Activated naive CD8-positive, alpha-beta T cell treated with anti-CD3 and anti-CD28 coated beads, Interleukin-2, amount 10 ng/mL, durations not matched to agents 7 days and 5 days (primary cell): ENCODE measurements around the gene VENTX. TPM values are rescaled to one million over a fixed set of nuclear protein-coding genes. Genes with fewer than 3 reads are reported as not detected.

Experiments used
- ATAC-seq: fragments of 150-1000 bp; cut with Tn5 transposase; one replicate; pipeline ENCODE4 v1.10.0; 2021; ENCODE audit warnings: low read depth, moderate library complexity
- POLR2A ChIA-PET: fragments of 350-600 bp; sonication (Branson Sonifier 250); formaldehyde crosslinking; loops from one replicate; lab custom pipeline; 2021; ENCODE audit warnings: antibody characterized with exemption; lab: Charles Lee
- DNase-seq: peaks from one replicate; pipeline ENCODE4 v3.0.0; 2021
- H3K27ac Mint-ChIP-seq: one replicate; pipeline ENCODE4 v1.8.0; 2022; ENCODE audit warnings: mild to moderate bottlenecking, mixed read lengths
- H3K27me3 Mint-ChIP-seq: one replicate; pipeline ENCODE4 v1.8.0; 2022; ENCODE audit warnings: mild to moderate bottlenecking, moderate library complexity, mixed read lengths
- H3K36me3 Mint-ChIP-seq: one replicate; pipeline ENCODE4 v1.8.0; 2021; ENCODE audit warnings: mild to moderate bottlenecking, mixed read lengths
- H3K4me1 Mint-ChIP-seq: one replicate; pipeline ENCODE4 v1.8.0; 2021; ENCODE audit warnings: mixed read lengths
- H3K4me3 Mint-ChIP-seq: one replicate; pipeline ENCODE4 v1.8.0; 2022; ENCODE audit warnings: mild to moderate bottlenecking, moderate library complexity, mixed read lengths
- H3K9me3 Mint-ChIP-seq: one replicate; pipeline ENCODE4 v1.8.0; 2021; ENCODE audit warnings: mixed read lengths
- total RNA-seq, 2 experiments: library from RNA; stranded (reverse); gene quantifications; one replicate each; pipeline ENCODE4 v1.2.3, GENCODE V29; 2021

VENTX gene, protein sequence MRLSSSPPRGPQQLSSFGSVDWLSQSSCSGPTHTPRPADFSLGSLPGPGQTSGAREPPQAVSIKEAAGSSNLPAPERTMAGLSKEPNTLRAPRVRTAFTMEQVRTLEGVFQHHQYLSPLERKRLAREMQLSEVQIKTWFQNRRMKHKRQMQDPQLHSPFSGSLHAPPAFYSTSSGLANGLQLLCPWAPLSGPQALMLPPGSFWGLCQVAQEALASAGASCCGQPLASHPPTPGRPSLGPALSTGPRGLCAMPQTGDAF
- total RNA-seq: under 1 TPM in 1 of 2 experiments, not detected in 1; 0.11 TPM

DNA sequence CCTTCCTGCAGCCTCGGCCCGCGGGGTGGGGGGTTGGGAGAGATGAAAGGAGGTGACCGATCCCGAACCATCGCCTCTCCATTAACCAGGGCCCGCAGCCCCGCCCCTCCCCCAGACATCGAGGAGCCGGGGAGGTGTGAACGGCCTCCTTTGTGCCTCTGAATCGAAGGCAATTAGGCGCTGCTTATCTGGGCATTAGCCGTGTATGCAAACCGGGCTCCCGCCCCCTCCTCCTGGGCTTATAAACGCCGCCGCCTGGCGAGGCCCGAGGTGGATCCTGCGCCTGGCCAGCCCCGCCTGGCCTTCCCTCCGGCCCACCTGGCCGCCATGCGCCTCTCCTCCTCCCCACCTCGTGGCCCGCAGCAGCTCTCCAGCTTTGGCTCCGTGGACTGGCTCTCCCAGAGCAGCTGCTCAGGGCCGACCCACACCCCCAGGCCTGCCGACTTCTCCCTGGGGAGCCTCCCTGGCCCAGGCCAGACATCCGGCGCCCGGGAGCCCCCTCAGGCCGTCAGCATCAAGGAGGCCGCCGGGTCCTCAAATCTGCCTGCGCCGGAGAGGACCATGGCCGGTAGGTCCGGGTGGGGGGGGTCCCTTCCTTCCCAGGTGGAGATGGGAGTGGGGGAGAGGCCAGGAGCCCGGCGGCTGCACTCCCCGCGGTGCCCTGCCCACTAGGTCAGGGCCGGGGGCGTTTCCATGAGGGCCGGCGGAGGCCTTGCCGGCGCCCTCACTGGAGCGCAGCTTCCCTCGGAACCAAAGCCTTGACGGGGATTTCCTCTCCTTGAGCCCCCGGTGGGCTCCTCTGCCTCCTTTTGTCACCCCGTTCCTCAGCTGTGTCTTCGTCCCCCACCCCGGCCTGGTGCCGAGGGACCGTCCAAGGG is at the start of gene VENTX:
Gene VENTX, plus strand, starts transcription at position 268 of the 878 bp plus-strand sequence. Its CDS starts 60 bp downstream, at position 328.
- DNase-seq (no peak), ATAC-seq (no peak)
- H3K4me1 Mint-ChIP-seq: peaks cover 19% of the 10 kb centered on the region
- H3K36me3 Mint-ChIP-seq: no peaks in the 10 kb centered on the region
- H3K27ac Mint-ChIP-seq: no peak within 1 kb of the TSS
- H3K9me3 Mint-ChIP-seq: no peaks in the 10 kb centered on the region
- no peak within 1 kb of the TSS for H3K4me3 Mint-ChIP-seq
- POLR2A ChIA-PET: no interaction called here
- H3K27me3 Mint-ChIP-seq: peaks cover 62% of the 10 kb centered on the region

DNA sequence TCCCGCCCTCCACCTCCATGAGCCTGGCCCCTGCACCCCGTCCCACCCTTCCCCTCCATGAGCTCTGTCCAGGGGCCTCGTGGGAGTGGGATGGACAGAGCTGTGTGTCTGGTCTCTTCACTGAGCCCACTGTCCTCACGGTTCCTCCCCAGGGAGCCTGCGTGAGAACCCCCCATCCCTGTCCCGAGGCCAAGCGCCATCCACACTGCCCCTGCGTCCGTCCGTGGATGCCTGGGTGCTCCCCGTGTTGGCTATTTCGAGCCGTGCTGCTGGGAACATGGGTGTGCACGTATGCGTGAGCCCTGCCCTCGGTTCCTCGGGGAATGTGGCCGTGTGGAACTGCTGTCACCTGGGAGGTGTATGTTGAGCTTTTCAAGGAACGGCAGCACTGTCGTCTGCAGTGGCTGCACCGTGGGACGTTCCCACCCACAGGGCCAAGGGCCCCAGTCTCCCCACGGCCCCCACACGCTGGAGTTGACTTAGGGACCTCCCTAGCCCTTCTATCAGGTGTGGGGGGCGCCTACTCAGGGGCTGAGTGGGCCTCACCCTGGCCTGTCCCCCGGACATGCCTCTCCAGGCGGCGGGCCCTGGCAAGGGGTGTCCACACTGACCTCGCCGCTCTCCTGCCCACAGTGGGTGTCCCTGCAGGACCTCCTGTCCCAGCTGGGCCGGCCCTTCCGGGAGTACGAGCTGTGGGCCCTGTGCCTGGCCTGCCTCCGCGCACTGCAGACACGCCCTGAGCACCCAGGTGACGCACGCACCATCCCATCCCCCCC is 49.6 kb upstream of the VENTX start:
- Mint-ChIP-seq H3K4me3 (no peak overlapping the region), H3K36me3 (no peaks in the 10 kb centered on the region), H3K27me3 (peaks cover 2% of the 10 kb centered on the region), H3K27ac (no peak overlapping the region), H3K9me3 (peaks cover 5% of the 10 kb centered on the region), H3K4me1 (no peaks in the 10 kb centered on the region)
- ATAC-seq: no peak
- POLR2A ChIA-PET: no interaction called here
- no peak for DNase-seq

DNA sequence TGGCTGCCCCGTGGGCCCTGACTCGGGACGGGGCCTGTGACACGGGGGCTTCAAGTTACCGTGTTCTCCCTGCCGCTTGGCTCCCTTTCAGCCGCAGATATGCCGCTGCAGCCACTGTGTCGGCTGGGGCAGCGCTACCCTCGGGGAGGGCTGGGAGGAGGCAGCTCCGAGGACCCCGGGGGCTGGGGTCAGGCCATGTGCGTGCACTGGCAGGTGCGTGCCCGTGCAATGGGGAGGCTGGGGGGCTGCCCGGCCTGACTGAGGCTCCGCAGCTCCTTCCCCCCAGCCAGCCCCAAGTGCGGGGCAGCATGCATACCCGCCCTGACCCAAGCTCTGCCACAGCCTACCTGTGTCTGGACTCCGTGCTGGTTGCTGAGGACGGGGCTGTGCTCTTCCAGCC is 48.4 kb upstream of the VENTX start:
- peaks cover 11% of the 10 kb centered on the region for H3K27me3 Mint-ChIP-seq
- H3K4me3 Mint-ChIP-seq: no peak overlapping the region
- POLR2A ChIA-PET: no interaction called here
- H3K4me1 Mint-ChIP-seq: no peaks in the 10 kb centered on the region
- H3K27ac Mint-ChIP-seq: no peak overlapping the region
- DNase-seq: no peak
- peaks cover 2% of the 10 kb centered on the region for H3K9me3 Mint-ChIP-seq
- H3K36me3 Mint-ChIP-seq: no peaks in the 10 kb centered on the region
- ATAC-seq: no peak

DNA sequence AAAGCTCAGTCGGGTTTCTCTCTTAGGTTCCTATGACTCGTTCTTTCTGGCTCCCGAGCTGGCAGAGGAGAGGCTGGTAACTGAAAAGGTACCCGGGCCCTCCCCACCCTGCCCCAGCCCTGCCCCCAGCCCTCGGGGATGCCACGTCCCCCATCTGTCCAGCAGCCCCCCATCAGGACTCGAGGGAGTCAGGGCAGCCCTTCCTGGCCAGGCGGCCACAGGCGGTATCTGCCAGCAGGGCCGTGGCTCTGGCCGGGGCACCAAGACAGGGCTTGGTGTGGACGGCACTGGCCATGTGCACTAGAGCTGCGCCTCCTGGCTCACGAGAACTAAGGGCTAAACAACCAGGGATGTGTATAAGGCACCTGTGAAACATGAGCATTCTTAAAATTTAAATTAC is 47.9 kb upstream of the VENTX start:
- no peak overlapping the region for H3K4me3 Mint-ChIP-seq
- H3K27ac Mint-ChIP-seq: no peak overlapping the region
- no peaks in the 10 kb centered on the region for H3K36me3 Mint-ChIP-seq
- H3K27me3 Mint-ChIP-seq: peaks cover 14% of the 10 kb centered on the region
- POLR2A ChIA-PET: no interaction called here
- no peaks in the 10 kb centered on the region for H3K4me1 Mint-ChIP-seq
- DNase-seq: no peak
- ATAC-seq: no peak
- no peaks in the 10 kb centered on the region for H3K9me3 Mint-ChIP-seq

DNA sequence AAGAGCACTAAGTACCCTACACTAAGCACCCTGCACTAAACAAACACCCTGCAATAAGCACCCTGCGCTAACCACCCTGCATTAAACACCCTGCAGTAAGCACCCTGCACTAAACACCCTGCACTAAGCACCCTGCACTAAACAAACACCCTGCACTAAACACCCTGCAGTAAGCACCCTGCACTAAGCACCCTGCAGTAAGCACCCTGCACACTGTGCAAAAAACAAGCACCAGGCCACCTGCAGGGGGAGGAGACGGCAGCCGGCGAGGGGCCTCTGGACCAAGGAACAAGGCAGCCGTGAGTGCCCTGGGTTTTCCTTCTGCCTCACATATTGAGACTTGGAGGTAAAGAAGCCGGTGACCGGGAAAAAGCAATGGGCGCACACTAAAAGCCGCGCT is 47.4 kb upstream of the VENTX start:
- POLR2A ChIA-PET: no interaction called here
- DNase-seq (no peak), ATAC-seq (no peak)
- H3K27ac Mint-ChIP-seq: no peak overlapping the region
- H3K36me3 Mint-ChIP-seq: no peaks in the 10 kb centered on the region
- H3K4me3 Mint-ChIP-seq: no peak overlapping the region
- H3K4me1 Mint-ChIP-seq: no peaks in the 10 kb centered on the region
- peaks cover 14% of the 10 kb centered on the region for H3K27me3 Mint-ChIP-seq
- H3K9me3 Mint-ChIP-seq: no peaks in the 10 kb centered on the region

DNA sequence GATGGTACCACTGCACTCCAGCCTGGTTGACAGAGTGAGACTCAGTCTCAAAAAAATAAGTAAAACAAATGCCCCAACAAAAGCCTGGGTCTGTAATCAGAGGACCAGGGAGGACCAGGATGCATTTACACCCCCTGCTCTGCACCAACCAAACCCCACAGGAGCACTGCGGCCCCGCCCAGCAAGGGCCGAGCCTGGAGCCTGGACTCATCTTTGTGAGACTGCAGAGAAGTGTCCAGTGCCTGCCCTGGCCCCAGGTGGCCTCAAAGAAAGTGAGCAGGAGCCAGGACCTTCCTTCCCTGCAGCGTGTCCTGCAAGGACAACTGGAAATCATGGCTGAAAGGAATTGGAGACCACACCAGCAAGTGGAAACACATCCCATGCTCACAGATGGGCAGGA is 46.0 kb upstream of the VENTX start:
- Mint-ChIP-seq H3K9me3 (no peaks in the 10 kb centered on the region), H3K36me3 (no peaks in the 10 kb centered on the region), H3K4me1 (no peaks in the 10 kb centered on the region), H3K27ac (no peak overlapping the region), H3K4me3 (no peak overlapping the region), H3K27me3 (peaks cover 14% of the 10 kb centered on the region)
- no peak for ATAC-seq
- no peak for DNase-seq
- POLR2A ChIA-PET: no interaction called here

DNA sequence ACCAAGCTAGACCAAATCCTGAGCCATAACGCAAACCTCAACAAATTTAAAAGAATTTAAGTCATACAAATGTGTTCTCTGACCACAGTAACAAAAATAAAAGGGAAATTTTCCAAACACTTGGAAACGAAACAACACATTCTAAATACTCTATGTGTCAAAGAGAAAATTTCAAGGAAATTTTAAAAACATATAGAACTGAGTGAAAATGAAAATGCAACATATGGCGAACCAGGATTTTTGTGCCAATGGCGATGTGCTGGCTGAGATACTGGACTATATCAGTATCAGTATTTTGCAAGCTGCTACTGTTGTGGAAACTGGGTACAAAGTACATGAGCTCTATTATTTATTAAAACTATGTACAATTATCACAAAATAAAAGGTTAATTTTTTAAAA is 43.5 kb upstream of the VENTX start:
- Mint-ChIP-seq H3K36me3 (no peaks in the 10 kb centered on the region), H3K9me3 (no peaks in the 10 kb centered on the region), H3K4me3 (no peak overlapping the region), H3K27me3 (peaks cover 14% of the 10 kb centered on the region), H3K4me1 (no peaks in the 10 kb centered on the region), H3K27ac (no peak overlapping the region)
- ATAC-seq (no peak), DNase-seq (no peak)
- POLR2A ChIA-PET: no interaction called here

DNA sequence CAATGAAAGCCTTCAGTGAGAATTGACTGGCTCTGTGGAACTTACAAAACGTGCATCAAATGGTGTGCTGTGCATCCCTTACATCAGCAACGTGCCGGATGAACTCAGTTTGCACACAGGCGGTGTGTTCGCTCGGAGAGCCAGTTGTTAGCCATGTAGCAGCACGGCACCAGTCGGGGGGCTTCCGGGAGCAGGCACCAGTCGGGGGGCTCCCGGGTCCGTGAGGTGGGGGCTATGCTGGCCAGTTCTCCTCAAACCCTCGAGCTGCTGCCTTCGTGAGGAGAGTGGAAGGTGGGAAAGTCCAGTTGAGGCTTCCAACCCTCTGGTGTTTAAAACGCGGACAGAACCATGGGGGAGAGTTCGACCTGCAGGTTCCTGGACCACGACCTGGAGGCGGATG is 42.6 kb upstream of the VENTX start:
- no peak for DNase-seq
- no peak for ATAC-seq
- Mint-ChIP-seq H3K27ac (no peak overlapping the region), H3K27me3 (peaks cover 14% of the 10 kb centered on the region), H3K4me1 (no peaks in the 10 kb centered on the region), H3K4me3 (no peak overlapping the region), H3K9me3 (no peaks in the 10 kb centered on the region), H3K36me3 (no peaks in the 10 kb centered on the region)
- POLR2A ChIA-PET: no interaction called here

DNA sequence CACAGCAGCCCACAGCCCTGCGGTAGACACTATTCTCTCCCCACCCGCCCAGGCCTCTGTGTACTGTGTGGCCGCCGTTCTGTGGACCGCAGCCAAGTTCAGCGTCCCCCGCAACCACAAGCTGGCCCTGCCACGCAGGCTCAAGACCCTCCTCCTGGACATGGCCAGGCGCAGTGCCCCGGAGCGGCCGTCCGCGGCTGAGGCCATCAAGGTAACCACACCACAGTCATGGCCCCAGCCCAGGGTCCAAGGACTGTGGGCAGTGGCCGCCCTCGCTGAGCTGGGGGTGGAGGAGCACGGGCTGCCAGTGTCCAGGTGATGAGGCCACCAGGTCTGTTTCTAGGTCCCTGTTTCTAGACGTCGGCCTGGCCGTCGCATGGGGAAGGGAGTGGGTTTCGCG is 42.0 kb upstream of the VENTX start:
- ATAC-seq (no peak), DNase-seq (no peak)
- POLR2A ChIA-PET: no interaction called here
- Mint-ChIP-seq H3K27ac (no peak overlapping the region), H3K9me3 (no peaks in the 10 kb centered on the region), H3K36me3 (no peaks in the 10 kb centered on the region), H3K27me3 (peaks cover 14% of the 10 kb centered on the region), H3K4me1 (no peaks in the 10 kb centered on the region), H3K4me3 (no peak overlapping the region)

DNA sequence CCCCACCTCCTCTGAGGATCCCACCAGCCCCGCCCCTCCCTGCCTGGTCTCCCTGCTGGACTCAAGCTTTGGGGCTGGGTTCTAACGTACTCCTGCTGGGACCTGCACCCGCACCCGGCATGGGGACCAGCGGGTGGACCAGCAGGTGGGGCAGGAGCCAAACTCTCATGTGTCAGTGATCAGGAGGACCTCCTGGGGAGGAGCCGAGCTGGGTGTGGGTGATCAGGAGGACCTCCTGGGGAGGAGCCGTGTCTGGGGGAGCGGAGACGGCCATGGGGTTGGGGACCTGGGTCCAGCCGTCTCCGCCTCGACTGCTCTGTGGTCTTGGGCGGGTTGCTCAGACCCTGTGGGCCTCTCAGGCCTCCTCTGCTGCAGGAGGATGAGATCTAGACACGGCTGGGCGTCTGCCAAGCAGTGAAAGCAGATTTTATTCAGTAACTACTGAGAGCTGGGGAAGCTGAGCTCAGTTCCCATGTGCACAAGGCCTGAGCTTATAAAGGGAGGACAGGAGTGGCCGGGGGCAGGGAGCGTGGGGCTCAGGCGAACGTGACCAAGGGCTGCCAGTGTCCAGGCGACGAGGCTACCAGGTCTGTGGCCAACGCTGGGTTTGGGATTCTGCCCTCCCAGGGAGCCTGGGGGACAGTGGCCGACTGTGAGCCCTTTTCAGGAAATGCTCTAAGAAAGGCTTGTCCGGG is 41.3 kb upstream of the VENTX start:
- DNase-seq (no peak), ATAC-seq (no peak)
- Mint-ChIP-seq H3K36me3 (no peaks in the 10 kb centered on the region), H3K27me3 (peaks cover 14% of the 10 kb centered on the region), H3K27ac (no peak overlapping the region), H3K9me3 (no peaks in the 10 kb centered on the region), H3K4me1 (no peaks in the 10 kb centered on the region), H3K4me3 (no peak overlapping the region)
- POLR2A ChIA-PET: no interaction called here

DNA sequence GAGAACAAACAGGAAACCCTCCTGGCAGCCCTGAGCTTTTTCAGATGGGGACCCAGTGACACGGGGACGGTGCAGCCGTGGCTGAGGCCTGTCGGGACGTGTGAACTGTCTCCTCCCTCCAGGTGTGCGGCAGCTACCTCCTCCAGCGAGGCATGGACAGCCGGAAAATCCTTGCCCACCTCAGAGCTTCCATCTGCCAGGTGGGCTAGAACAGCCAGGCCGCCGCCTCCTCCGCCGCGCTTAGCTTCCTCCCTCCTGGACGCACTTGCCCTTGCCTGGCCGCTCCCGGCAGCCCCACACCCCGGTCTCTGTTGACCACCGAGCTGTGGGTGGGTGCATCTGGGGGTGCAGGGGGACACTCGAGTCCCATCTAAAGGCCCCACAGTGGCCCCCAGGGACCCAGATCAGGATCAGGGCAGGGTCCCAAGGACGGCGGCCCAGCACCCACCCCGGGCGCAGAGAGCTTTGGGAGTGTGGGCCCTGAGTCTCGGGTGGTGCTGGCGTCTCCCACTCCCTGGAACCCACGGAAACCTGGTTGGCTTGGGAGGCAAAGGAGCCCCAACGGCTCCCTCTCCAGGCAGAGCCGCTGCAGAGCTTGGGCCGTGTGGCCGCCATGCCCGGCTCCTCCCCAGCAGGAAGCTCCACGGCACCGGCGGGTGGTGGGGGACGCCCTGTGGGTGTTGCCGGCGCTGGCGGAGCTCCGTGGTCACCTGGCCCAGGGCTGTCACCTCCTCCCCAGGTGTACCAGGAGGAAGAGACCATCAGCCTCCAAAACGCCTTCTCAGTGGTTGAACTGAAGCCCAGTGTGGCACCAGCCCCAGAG is 40.5 kb upstream of the VENTX start:
- no peak for DNase-seq
- peaks cover 13% of the 10 kb centered on the region for H3K27me3 Mint-ChIP-seq
- H3K4me3 Mint-ChIP-seq: no peak overlapping the region
- no peaks in the 10 kb centered on the region for H3K9me3 Mint-ChIP-seq
- ATAC-seq: no peak
- H3K27ac Mint-ChIP-seq: no peak overlapping the region
- POLR2A ChIA-PET: no interaction called here
- H3K36me3 Mint-ChIP-seq: no peaks in the 10 kb centered on the region
- H3K4me1 Mint-ChIP-seq: no peaks in the 10 kb centered on the region

DNA sequence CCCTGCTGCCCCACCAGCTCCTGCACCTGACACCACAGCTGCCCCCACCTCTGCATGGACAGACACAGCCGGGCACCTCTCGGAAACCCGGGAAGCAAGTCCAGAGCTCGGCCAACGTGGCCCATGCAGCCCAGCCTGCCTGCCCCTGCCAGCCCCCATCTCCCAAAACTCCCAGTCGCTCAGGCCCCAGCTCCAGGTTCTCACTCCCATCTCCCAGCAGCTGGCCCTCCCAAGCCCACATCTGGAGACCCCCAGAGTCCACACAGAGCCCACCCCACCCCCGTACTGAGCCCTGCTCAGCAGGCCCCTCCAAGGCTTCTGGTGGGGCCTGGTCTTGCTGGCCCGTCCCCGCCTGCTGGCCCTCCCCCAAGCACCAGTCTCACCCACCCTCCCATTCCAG is 39.9 kb upstream of the VENTX start:
- DNase-seq: no peak
- Mint-ChIP-seq H3K4me1 (no peaks in the 10 kb centered on the region), H3K27me3 (peaks cover 13% of the 10 kb centered on the region), H3K4me3 (no peak overlapping the region), H3K9me3 (no peaks in the 10 kb centered on the region), H3K36me3 (no peaks in the 10 kb centered on the region), H3K27ac (no peak overlapping the region)
- no peak for ATAC-seq
- POLR2A ChIA-PET: no interaction called here
